Endometrial microvascular endothelial cells (primary cell): ENCODE results near the gene FETUB. TPM values are rescaled to one million over a fixed set of nuclear protein-coding genes. Genes with fewer than 3 reads are reported as not detected.
"Not testable (repeated sequence)": the region's sequence is repeated elsewhere in the genome, so short reads cannot be mapped to it uniquely, and the experiment has no call there.

Source experiments
- in situ Hi-C: cut with HindIII; loops from 2 replicates; pipeline ENCODE4 v1.10.0; 2017; ENCODE audit warnings: low sequenced_read_pairs, low pct_unique_long_range_greater_than_20kb; ENCODE audit errors: inconsistent ontology term
- total RNA-seq: library from RNA; depleted of rRNA; stranded (reverse); fragments of >200 nt; gene quantifications from one replicate; pipeline ENCODE4 v1.2.3, GENCODE V29; 2015; ENCODE audit errors: inconsistent ontology term

Gene FETUB
- total RNA-seq, 1 donor from 2014 or later = not detected

- in situ Hi-C loops = no loop called here
These were observed 23.9 kb downstream of the FETUB start for GRCh38 chr3:186664119-186664495.

DNA sequence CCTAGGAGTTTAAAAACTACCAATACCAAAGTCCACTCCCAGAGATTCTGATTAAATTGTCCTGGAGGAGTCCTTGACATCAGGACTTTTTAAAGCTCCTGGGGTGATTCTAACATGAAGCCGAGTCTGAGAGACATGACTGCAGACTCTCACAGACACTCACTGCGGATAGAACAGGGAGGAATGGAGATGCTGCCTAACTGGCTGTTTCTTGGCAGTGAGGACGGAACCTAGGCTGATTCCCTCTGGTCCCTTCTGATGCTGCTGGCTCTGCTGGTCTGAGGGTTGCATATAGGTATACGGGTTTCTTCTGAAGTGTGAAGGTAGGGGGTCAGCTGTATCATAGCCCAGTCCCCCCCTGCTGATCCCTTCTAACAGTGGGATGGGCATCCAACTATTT, 24.3 kb downstream of the FETUB start:
- in situ Hi-C loops = no loop called here

GRCh38 chr3:186665625-186666188, 25.5 kb downstream of the FETUB start, which contains the start of gene HRG:
HRG (plus strand) TSS chr3:186666014; CDS start chr3:186666032, 18 bp downstream.
- in situ Hi-C loops = no loop called here

DNA sequence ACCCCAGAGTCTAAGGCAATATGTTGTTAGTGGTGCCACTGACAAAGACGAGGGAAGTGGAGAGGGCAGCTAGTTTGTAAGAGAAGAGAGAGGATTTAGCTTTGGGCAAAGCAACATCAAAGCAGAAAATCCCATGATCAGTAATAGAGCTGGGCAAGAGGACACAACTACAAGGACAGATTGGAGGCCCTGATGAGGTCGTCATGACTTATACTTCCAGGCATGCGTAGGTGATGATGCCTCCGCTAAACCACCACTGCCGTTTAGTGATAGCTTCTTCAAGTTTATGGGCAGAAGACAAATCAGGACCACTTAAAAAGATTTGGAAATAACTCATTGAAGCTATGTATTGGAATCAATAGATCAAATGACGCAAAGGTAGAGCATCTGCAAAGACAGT, 28.2 kb downstream of the FETUB start:
- in situ Hi-C loops = no loop called here

GRCh38 chr3:186669378-186670084, 29.3 kb downstream of the FETUB start:
- in situ Hi-C loops = no loop called here

DNA sequence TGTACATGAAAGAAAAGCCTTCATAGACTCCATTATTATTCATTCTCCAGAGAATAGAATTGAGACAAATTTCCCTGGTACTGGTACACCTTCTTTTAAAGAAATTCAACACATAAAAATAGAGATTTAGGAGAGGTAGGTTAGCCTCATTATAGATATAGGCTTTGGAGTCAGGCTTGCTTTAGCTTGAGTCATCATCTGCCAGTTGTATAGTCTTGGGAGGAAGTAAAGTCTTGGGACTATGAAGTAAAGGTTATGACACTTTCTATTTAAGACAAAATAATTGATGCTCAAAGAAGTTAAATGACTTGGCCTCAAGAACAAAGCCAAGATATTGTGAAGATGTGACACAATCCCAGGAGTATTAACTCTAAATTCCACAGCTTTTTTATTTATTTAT, 30.0 kb downstream of the FETUB start:
- in situ Hi-C loops = no loop called here

GRCh38 chr3:186671051-186671450, 30.9 kb downstream of the FETUB start:
- in situ Hi-C loops = no loop called here

GRCh38 chr3:186678604-186679003, 38.4 kb downstream of the FETUB start:
- in situ Hi-C loops = no loop called here

GRCh38 chr3:186679151-186679550, 39.0 kb downstream of the FETUB start:
- in situ Hi-C loops = no loop called here

GRCh38 chr3:186680869-186681268, 40.7 kb downstream of the FETUB start:
- in situ Hi-C loops = no loop called here

DNA sequence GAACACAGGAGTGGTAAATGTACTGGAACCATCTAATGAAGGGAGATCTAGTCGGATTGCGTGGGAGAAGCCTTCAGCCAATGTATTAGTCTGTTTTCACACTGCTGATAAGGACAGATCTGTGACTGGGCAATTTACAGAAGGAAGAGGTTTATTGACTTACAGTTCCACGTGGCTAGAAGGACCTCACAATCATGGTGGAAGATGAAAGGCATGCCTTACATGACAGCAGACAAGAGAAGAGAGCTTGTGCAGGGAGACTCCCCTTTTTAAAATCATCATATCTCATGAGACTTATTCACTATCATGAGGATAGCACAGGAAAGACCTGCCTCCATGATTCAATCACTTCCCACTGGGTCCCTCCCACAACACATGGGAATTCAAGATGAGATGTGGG, 42.6 kb downstream of the FETUB start:
- in situ Hi-C loops = no loop called here

- in situ Hi-C loops = no loop called here
These were observed 43.8 kb downstream of the FETUB start for GRCh38 chr3:186683979-186684378.

DNA sequence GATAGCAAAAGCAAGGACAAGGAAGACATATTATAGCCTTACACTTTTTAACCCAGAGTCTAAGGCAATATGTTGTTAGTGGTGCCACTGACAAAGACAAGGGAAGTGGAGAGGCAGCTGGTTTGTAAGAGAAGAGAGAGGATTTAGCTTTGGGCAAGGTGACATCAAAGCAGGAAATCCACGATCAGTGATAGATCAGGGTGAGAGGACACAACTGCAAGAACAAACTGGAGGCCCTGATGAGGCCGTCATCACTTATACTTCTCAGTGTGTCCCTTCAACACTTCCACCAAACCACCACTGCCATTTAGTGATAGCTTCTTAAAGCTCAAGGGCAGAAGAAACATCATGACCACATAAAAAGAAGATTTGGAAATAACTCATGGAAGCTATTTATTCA, 46.3 kb downstream of the FETUB start:
- in situ Hi-C loops = not testable (repeated sequence)

DNA sequence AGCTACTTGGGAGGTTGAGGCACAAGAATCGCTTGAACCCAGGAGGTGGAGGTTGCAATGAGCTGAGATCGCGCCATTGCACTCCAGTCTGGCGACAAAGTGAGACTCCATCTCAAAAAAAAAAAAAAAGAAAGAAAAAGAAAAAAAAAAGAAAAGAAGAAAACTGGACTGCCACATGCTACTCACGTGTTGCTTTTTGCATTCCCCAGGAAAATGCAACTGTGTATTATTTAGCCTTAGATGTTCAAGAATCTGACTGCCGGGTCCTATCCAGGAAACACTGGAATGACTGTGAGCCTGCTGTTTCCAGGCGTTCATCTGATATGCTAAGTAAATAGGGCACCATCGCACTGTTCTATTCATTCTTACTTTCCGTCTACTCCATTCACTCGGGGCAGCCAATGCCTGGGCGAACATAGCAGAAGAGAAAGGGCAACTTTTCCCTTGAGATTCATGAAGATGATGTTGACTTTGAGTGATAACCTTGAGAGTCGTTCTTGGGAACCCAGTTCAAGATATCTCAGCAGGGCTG, 47.0 kb downstream of the FETUB start:
- in situ Hi-C loops = no loop called here

GRCh38 chr3:186690304-186690703, 50.1 kb downstream of the FETUB start:
- in situ Hi-C loops = not testable (repeated sequence)

DNA sequence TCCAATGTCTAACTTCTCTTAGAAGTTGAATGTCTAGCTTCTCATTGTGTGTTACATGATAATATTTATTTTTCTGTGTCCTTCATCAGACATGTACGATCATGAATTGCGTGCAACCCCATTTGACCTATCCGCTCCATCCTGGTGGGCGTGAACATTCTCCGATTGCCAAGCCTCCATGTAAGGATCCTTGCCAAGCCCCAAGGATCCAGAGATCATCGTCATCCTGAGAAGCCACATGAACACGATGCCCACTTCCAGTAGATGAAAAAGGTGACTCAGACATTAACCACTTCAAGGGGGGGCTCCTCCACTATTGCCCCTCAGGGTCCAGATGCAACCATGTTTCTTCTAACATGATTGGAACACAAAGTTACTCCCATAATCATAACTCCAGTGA, 51.5 kb downstream of the FETUB start:
- in situ Hi-C loops = no loop called here

DNA sequence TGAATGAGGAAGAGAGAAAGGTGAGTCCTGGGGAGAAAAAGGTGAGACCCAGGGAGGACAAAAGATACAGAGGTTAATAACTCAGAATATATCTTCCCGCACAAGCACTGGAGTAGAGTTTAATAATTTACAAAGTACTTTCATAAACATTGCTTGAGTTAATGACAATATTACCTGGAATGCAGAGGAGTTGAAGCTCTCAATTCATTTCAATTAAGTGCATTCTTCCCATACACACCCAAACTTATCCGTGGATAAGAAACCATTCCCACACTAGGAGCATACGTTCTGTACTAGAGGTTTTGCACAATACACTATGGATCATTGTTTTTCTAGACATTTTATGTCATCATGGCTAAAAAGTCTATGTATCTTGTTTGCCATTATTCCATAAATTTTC, 53.6 kb downstream of the FETUB start:
- in situ Hi-C loops = no loop called here

DNA sequence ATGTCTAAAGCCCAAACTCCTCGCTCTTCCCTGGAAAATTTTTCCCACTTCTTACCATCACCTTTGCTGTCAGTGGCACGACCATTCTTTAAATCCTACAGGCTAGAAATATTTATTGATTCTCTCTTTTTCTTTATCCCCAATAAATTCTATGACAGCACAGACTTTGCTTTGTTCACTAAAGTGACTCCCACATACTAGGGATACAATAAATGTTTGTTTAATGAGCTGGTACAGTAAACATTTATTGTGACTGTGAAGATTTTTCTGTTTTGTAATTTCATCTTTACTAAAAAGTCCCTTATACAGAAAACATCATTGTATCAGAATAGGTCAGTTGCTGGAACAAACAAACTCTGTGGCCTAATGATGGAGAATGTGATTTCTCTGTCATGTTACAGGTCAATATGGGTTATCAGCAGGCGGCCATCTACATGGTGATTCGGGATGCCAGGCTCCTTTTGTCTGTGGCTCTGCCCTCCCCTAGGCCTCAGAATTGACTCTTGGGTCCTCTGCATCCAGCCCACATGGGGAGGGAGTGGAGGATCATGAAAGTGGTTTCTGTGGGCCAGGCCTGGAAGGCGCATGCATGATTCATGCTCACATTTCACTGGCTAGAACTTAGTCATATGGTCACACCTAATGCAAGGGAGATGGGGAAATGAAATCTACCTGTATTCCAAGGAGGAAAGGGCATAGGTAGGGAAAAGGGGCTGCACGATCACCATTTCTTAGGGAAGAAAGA, 54.3 kb downstream of the FETUB start:
- in situ Hi-C loops = no loop called here

DNA sequence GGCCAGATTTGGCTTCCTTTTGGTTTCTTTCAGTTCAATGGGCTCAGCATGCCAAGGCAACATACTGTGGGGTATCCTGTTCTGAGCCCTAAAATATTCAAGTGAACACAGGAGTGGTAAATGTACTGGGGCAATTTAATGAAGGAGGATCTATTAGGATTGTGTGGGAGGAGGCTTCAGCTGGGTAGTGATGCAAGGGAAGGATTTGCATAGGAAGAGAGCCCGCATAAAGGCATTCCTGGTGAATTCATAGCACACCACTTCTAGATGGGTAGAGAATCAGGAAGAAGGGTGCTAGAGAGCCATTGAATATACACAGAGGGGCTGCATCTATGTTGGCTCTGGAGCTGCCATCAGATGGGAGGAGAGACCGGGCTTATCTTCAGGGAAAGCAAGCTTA, 56.3 kb downstream of the FETUB start:
- in situ Hi-C loops = no loop called here

DNA sequence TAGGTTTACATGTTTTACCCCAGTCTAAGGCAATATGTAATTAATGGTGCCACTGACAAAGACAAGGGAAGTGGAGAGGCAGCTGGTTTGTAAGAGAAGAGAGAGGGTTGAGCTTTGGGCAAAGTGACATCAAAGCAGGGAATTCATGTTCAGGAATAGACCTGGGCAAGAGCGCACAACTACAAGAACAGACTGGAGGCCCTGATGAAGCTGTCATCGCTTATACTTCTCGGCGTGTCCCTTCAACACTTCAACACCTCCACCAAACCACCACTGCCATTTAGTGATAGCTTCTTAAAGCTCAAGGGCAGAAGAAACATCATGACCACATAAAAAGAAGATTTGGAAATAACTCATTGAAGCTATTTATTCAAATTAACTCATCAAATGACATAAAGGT, 57.3 kb downstream of the FETUB start:
- in situ Hi-C loops = no loop called here
